H54 (cell line): ENCODE results near the gene IFRD2.
A peak's percentile ranks its signal among the peaks of the same experiment; 100 is the strongest.

Experiments
- DNase-seq: peaks from one replicate; pipeline ENCODE4 v3.0.0; 2011; ENCODE audit warnings: low spot score, mixed read lengths; ENCODE audit not compliant: insufficient read length
- FAIRE-seq: peaks from 3 replicates; lab custom pipeline; 2011; peaks lifted over from hg19 to GRCh38; lab: Jason Lieb, UNC
- POLR2A ChIP-seq: IDR thresholded peaks from 2 replicates; pipeline ENCODE4 v1.6.1; 2011; ENCODE audit warnings: low read depth, mild to moderate bottlenecking, low read length

Gene IFRD2, protein sequence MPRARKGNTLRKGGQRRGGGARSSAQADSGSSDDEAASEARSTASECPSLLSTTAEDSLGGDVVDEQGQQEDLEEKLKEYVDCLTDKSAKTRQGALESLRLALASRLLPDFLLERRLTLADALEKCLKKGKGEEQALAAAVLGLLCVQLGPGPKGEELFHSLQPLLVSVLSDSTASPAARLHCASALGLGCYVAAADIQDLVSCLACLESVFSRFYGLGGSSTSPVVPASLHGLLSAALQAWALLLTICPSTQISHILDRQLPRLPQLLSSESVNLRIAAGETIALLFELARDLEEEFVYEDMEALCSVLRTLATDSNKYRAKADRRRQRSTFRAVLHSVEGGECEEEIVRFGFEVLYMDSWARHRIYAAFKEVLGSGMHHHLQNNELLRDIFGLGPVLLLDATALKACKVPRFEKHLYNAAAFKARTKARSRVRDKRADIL

DNA sequence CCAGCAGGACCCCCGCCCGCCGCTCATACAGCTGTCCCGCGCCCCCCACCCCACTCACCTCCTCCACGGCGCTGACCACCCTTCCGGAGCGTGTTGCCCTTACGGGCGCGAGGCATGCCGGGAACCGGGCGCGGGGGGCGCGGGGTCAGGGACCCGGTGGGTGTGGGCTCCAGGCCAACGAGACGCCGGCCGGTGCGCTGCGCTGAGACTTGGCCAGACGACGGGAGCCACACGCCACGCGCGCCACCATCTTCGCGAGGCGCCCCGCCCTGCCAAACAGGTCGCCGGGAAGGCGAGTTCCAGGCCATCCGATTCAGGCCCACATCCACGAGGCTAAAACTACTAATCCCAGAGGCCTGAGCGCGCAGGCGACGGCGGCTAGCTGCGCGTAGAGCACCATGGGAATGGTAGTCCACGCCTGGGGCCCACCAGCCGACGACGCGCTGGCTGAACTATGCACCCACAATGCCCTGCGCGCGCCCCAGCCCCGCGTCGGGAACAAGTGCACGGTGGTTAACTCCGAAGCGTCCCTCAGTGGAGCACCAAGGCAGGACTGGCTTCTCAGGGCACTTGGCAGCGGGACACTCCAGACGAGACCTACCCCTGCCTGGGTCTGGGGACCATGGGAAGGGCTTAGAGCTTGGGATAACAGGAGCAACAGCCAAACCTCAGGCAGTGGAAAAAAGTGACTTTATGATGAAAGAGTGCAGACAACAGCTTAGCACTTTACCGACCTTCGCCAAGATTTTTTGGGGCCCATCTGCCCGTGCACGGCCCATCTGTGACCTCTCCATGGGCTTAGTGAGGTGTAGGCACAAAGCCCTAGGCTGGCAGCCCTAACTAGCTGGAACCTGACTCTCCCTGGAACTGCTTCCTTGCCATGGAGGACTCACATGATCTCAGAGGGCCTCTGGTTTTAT lies at the start of gene IFRD2:
IFRD2 (minus strand) TSS at position 271 of the 920 bp plus-strand sequence; CDS start at position 116, 155 bp downstream.
- peak; percentile 64 for TF ChIP-seq POLR2A

DNA sequence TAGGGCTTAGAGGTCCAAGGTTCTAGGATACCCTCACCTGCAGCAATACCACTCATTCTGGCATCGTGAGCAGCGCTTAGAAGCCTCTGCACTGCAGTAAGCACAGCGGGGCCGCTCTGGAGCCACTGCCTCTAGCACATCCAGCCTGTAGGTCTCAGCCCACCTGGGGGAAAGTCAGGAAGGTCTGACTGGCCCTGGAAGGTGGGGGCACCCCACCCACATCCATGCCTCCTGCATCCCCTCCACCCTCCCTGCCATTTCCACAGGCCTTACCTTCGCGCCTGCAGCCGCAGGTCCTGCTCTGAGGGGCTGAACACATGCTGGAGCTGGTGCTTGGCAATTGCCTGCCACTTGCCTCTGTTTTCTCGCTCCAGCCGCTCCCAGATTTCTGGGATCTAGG lies 49.3 kb upstream of the IFRD2 start:
- DNase-seq (no peak), FAIRE-seq (no peak)
- TF ChIP-seq POLR2A: no peak

More for the DNA sequence above, at the start of gene IFRD2:
- FAIRE-seq (peak; percentile 78), DNase-seq (peak; percentile 95)

DNA sequence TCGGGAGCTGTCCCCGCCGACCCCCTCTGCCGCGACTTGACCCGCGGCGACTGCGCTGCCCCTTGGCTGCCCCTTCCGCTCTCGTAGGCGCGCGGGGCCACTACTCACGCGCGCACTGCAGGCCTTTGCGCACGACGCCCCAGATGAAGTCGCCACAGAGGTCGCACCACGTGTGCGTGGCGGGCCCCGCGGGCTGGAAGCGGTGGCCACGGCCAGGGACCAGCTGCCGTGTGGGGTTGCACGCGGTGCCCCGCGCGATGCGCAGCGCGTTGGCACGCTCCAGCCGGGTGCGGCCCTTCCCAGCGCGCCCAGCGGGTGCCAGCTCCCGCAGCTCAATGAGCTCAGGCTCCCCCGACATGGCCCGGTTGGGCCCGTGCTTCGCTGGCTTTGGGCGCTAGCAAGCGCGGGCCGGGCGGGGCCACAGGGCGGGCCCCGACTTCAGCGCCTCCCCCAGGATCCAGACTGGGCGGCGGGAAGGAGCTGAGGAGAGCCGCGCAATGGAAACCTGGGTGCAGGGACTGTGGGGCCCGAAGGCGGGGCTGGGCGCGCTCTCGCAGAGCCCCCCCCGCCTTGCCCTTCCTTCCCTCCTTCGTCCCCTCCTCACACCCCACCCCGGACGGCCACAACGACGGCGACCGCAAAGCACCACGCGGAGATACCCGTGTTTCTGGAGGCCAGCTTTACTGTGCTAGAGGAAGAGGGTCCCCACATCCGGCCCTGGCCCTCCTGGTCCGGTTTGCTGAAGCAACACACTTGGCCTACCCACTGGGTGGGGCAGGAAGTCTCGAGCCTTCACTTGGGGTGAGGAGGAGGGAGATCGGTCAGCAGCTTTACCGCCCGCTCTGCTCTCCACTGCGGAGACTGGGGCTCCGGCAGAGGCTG lies 48.5 kb upstream of the IFRD2 start, which contains the start of gene RASSF1:
RASSF1 (minus strand) TSS at position 389 of the 882 bp plus-strand sequence; CDS start at position 358, 31 bp downstream.
- no peak for TF ChIP-seq POLR2A
- DNase-seq (no peak), FAIRE-seq (no peak)

DNA sequence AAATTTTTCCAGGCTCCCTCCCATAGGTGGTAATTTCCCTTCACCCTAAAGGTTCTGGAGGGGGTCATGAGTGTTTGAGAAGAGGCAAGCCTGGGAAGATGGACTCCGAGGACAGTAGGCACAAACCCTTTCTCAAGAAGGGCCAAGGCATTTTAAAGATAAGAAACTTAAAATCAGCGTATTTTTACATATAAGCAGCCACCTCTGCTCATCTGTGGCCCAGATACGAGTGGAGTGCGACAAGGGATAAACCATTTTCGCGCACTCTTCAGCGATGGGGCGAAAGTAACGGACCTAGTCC lies 47.9 kb upstream of the IFRD2 start:
- DNase-seq: no peak
- no peak for TF ChIP-seq POLR2A
- FAIRE-seq: no peak

DNA sequence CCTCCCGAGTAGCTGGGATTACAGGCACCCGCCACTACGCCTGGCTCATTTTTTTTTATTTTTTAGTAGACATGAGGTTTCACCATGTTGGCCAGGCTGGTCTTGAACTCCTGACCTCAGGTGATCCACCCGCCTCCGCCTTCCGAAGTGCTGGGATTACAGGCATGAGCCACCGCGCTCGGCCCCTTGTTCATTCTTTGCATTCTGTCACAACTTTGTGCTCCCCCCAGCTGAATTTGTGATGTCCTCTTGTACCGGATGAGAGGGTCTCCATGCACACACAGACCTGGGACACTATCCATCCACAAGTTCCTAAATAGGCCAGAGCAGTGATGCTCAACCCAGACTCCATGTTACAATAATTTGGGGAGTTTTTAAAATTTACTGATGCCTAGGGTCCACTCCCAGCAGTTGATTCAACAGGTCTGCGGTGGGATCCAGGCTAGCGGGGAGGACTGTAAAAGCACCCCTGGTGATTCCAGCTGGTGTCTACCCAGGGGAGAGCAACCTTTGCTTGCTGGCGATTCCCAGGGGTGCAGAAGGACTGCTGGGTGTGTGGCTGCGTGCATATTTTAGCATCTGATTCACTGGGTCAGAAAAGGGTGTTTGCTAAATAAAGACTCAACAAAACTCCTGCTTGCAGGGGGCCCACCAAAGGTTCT lies 47.4 kb upstream of the IFRD2 start:
- DNase-seq: no peak
- no peak for FAIRE-seq
- TF ChIP-seq POLR2A: no peak

DNA sequence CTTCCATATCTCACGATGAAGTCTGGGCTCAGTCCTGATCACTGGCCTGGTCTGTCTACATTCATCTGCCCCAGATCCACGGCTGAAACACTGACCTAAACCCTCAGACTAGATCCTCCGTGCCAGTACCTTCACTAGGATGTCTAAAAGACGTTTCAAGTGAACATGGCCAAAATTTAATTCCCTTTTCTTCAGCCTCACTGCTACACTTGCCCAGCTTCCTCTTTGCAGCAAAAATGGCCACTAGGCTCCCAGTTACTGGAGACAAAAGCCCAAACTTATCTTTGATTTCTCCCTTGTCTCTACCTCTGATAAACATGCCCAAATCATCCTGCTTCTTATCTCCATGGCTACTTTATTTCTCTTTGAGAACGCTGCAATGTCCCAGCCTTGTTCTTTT lies 46.7 kb upstream of the IFRD2 start:
- no peak for TF ChIP-seq POLR2A
- FAIRE-seq (no peak), DNase-seq (no peak)

DNA sequence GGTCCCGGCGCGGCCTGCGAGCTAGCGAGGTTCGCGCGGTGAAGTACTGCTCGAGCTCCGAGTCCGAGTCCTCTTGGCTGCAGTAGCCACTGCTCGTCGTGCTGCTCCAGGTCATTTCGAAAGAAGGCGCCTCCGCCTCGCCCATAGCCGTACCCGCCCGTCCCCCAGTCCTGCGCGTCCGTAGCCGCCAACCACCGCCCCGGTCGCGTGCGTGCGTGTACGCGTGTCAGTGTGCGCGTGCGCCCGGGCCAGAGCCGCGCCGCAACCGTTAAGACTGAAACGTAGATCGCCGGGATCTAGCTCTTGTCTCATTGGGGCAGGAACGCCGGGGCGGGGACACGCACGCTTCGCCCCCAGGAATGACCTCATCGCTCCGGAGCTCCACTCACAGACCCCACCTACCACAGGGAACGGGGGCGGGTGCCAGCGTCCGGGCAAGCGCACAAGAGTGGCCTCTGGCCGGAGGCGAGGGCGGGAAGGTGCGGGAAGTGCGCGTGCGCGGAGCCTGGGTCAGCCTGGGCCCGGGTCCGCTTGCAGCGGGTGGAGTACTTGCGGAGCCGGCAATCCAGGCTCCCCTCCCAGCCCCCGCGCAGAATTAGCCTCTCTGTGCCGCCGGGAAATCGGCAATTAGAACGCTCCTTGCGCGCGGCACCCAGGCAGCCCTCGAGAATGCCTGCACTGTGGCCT lies 45.1 kb upstream of the IFRD2 start:
- FAIRE-seq (peak; percentile 68), DNase-seq (peak; percentile 100)
- TF ChIP-seq POLR2A: peak; percentile 86

DNA sequence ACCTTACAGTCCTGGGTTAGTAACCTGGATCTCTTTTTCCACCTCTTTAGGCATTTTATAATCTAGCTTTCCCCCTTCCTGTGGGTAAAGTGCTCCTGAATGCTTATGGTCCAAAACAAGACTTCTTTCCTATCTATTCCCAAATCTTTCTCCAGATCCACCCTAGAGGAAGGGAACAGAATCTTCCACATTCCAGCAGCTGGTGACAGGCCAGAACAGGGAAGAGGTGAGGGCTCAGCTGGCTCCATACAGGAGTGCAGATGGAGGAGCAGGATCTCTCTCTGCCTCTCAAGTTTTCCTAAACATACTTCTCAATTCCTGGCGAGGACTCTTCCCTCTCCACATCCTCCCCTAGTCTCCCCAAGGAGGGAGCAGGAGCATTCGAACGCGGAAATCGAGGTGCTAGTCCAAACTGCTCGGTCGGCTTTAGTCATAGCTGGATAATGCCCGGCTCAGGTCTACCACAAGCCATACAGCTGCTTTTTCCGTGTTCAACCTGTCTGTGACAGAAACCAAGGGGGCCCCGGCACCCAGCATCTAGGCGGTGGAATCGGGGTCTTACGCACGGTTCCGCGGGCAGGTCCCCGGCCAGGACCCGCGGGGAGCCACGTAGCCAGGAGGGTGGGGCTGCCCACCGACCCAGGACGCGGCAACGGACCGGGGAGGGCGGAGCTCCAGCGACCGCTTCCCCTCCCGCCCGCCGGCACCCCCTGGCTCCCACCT lies 44.4 kb upstream of the IFRD2 start:
- FAIRE-seq (no peak), DNase-seq (no peak)
- TF ChIP-seq POLR2A: no peak

DNA sequence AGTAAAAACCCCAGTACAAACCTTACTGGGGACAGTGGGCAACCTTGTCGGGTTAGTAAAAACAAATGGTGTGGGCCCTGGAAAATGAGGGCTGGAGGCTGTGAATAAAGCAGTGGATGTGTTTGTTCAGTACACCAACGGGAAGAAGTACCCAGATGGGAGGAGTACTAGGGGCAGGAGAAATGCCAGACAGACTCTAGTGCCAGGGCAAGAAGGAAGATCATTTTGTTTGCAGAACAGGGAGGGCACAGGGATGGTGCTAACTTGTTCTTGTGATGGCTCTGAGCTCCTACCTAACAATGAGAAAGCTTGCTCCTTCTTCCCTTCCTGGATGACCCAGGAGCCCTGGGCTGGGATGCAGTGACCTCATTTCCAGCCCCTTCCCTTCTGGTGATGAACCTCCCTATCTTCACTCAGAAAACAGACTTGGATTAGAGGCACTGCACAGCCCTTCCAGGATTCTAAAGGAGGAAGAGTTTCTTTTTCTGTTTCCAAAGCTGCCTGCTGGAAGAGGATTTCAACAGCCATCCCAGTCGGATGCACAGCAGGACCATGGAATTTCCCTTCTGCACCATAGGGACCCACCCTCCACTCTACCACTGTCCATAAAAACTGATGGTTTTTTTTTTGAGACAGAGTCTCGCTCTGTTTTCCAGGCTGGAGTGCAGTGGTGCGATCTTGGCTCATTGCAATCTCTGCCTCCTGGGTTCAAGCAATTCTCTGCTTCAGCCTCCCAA lies 42.3 kb upstream of the IFRD2 start:
- no peak for FAIRE-seq
- no peak for DNase-seq
- no peak for TF ChIP-seq POLR2A

DNA sequence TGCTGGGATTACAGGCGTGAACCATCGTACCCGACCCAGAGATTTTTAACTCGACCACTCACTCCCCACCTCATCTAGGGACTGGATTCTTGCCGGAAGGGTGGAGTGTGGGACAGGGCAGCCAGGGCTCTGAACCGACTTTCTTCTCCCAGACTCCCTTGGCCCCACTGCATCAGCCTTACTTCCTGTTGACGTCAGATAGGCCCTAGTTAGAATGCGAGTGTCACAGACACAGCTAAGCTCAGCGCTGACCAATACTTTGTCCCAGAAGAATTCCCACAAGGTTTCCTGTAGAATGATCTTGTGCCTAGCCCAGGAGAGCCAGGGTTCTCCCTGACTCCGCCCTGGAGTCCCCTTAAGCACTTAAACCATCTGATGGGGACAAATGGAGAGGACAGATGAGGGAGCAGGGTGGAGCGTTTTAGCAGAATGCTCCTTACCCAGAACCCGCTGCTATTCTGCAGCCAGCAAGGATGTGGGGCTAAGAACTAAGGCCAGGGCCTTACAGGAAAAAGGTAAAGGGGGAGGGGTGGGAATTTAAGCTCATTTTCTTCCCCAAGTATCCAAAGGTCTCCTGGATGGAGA lies 41.6 kb upstream of the IFRD2 start:
- FAIRE-seq (no peak), DNase-seq (no peak)
- no peak for TF ChIP-seq POLR2A
